Gastrocnemius medialis (tissue), 4 donors: ENCODE results near the gene TRIM29. TPM values are rescaled to one million over a fixed set of nuclear protein-coding genes. Genes with fewer than 3 reads are reported as not detected.

Experiments used
- ATAC-seq, 2 donors: fragments of 150-250 bp; one replicate each; pipeline ENCODE4 v1.9.1; 2016
- DNase-seq, 2 donors: peaks; one replicate each; pipeline ENCODE4 v3.0.0-alpha.2; 2019
- H3K27ac ChIP-seq, 4 donors: fragments of 200-600 bp; sonication (generic); 1 replicate in 1 of 4; 2 replicates in 3 of 4; pipeline ENCODE4 v1.5.1; 2016 to 2018; ENCODE audit warnings: mild to moderate bottlenecking in 2 of 4, moderate library complexity in 1 of 4
- H3K27me3 ChIP-seq, 3 donors: fragments of 200-600 bp; sonication (generic) in 2 of 3; 1 replicate in 1 of 3; 2 replicates in 2 of 3; pipeline versions ENCODE4 v1.5.1 to v1.6.0; 2016 to 2019; ENCODE audit warnings: mild to moderate bottlenecking in 1 of 3, moderate library complexity in 1 of 3
- H3K36me3 ChIP-seq, 2 donors: fragments of 200-600 bp; sonication (generic) in 1 of 2; one replicate each; pipeline ENCODE4 v1.5.1; 2017 to 2018
- H3K4me1 ChIP-seq, 2 donors: fragments of 200-600 bp; sonication (generic) in 1 of 2; one replicate each; pipeline ENCODE4 v1.5.1; 2016 to 2017; ENCODE audit warnings: mild to moderate bottlenecking in 2 of 2
- H3K4me3 ChIP-seq, 4 donors: fragments of 200-600 bp; sonication (generic) in 3 of 4; 1 replicate in 1 of 4; 2 replicates in 3 of 4; pipeline ENCODE4 v1.5.1; 2016 to 2019; ENCODE audit warnings: mild to moderate bottlenecking in 2 of 4
- H3K9me3 ChIP-seq, 3 donors: fragments of 200-600 bp; sonication (generic) in 2 of 3; 1 replicate in 1 of 3; 2 replicates in 2 of 3; pipeline ENCODE4 v1.5.1; 2016 to 2019
- POLR2A ChIP-seq, 2 donors: fragments of 450-650 bp; IDR thresholded peaks; one replicate each; pipeline ENCODE4 v1.6.1; 2017; ENCODE audit warnings: antibody characterized with exemption in 2 of 2, mild to moderate bottlenecking in 2 of 2, moderate library complexity in 2 of 2
- in situ Hi-C, 4 donors: fragments of 200-750 bp; cut with MboI; loops; one replicate each; pipeline versions ENCODE4 v1.15.0 to v1.8.0; 2017; ENCODE audit warnings: low sequenced_read_pairs in 4 of 4
- intact Hi-C: fragments of 100-400 bp; cut with DNase I; formaldehyde crosslinking; loops from one replicate; pipeline ENCODE4 v1.15.1; 2023; ENCODE audit warnings: low total_unique reads
- total RNA-seq, 4 donors: library from RNA; depleted of rRNA; stranded (reverse); fragments of >200 nt; gene quantifications; one replicate each; pipeline versions ENCODE4 v1.1.0 to v1.2.3, GENCODE V29; 2016
- TF ChIP-seq, protein P1 (sequence below), 5 experiments: fragments of 450-650 bp in 3 of 5; fragments of 200-600 bp in 2 of 5; sonication (generic) in 2 of 5; IDR thresholded peaks in 4 of 5; conservative IDR thresholded peaks in 1 of 5; 1 replicate in 4 of 5; 2 replicates in 1 of 5; pipeline ENCODE4 v1.5.1; 2016 to 2019; ENCODE audit warnings: antibody characterized with exemption in 5 of 5, mild to moderate bottlenecking in 3 of 5, moderate library complexity in 3 of 5

Gene TRIM29
- total RNA-seq, 4 donors from 2014 or later = 0.65 to 2.9 (median 0.95) TPM; not detected in 1

DNA sequence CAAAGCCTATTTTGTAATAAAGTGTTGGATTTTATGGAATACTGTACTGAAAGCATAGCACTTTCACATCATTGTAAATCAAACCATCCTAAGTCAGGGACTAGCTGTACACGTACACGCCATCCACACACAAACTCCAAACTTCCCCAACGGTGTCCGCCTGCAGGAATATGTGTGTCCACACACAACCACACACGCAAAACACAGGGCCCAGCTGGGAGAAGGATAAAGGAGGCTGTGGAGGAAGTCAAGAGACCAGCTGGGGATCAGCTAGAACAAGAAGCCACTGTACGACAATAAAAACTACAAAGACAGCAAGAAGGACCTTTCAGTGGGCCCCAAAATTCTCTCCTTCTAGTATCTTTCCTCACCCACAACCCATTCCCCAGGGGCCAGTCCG lies 1.6 kb downstream of the TRIM29 start:
- DNase-seq = no peak
- intact Hi-C loops = no loop called here
- Histone ChIP-seq H3K4me1 (no peaks in the 10 kb centered on the region), H3K9me3 (no peaks in the 10 kb centered on the region), H3K36me3 (no peaks in the 10 kb centered on the region), H3K27ac (no peak overlapping the region), H3K4me3 (no peak overlapping the region), H3K27me3 (peaks cover 0 to 2% (median 0%) of the 10 kb centered on the region in 3 donors)
- no peak for ATAC-seq
- TF ChIP-seq POLR2A (IDR thresholded peaks at IDR 0.05) = no peak
- TF ChIP-seq, protein P1, sequence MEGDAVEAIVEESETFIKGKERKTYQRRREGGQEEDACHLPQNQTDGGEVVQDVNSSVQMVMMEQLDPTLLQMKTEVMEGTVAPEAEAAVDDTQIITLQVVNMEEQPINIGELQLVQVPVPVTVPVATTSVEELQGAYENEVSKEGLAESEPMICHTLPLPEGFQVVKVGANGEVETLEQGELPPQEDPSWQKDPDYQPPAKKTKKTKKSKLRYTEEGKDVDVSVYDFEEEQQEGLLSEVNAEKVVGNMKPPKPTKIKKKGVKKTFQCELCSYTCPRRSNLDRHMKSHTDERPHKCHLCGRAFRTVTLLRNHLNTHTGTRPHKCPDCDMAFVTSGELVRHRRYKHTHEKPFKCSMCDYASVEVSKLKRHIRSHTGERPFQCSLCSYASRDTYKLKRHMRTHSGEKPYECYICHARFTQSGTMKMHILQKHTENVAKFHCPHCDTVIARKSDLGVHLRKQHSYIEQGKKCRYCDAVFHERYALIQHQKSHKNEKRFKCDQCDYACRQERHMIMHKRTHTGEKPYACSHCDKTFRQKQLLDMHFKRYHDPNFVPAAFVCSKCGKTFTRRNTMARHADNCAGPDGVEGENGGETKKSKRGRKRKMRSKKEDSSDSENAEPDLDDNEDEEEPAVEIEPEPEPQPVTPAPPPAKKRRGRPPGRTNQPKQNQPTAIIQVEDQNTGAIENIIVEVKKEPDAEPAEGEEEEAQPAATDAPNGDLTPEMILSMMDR (IDR thresholded peaks at IDR 0.05 in 4 of 5, conservative IDR thresholded peaks at IDR 0.05 in 1 of 5) = no peak
- in situ Hi-C loops = no loop called here

DNA sequence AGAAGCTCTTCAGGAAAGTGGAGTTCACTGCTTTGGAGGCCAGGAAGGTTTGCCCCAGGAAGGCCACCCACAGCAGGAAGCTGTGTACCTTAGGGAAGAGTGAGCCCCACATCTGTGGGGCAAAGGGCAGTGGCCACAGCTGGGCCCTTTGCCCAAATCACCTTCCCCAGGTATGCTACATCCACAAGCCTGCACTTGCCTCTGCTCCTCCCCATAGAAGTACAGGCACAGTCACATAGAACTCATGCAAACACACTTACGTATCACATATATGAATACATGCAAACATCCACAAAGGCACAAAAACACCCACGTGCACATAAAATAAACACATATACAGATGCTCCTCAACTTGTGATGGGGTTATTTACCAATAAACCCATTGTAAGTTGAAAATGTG lies 2.1 kb downstream of the TRIM29 start:
- Histone ChIP-seq H3K9me3 (no peaks in the 10 kb centered on the region), H3K27me3 (peaks cover 0 to 2% (median 0%) of the 10 kb centered on the region in 3 donors), H3K36me3 (no peaks in the 10 kb centered on the region), H3K4me1 (no peaks in the 10 kb centered on the region), H3K27ac (no peak overlapping the region), H3K4me3 (no peak overlapping the region)
- TF ChIP-seq, protein P1 (IDR thresholded peaks at IDR 0.05 in 4 of 5, conservative IDR thresholded peaks at IDR 0.05 in 1 of 5) = no peak
- TF ChIP-seq POLR2A (IDR thresholded peaks at IDR 0.05) = no peak
- no peak for ATAC-seq
- in situ Hi-C loops = no loop called here
- no peak for DNase-seq
- intact Hi-C loops = loop anchor here (2.0 kb wide), 1 partner anchor 57 kb away; no protein-coding TSS in a partner anchor

DNA sequence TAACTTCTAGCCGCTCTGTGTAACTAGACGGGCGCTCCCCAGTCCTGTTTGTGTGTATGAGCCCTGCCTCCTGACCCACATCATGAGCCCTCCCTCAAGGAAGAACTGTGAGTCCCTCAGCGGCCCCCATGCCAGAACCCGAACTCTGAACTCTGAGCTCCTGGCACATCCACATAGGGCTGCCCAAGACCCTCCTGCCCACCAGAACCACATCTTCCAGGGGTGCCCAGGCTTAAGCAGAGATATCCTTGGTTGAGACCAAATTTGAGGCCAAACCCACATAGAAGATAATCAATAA lies 3.0 kb downstream of the TRIM29 start:
- intact Hi-C loops (loop anchor here (2.0 kb wide), 1 partner anchor 58 kb away; no protein-coding TSS in a partner anchor), in situ Hi-C loops (no loop called here)
- Histone ChIP-seq H3K27ac (no peak overlapping the region), H3K4me3 (no peak overlapping the region), H3K27me3 (peaks cover 0 to 2% (median 0%) of the 10 kb centered on the region in 3 donors), H3K36me3 (no peaks in the 10 kb centered on the region), H3K9me3 (no peaks in the 10 kb centered on the region), H3K4me1 (no peaks in the 10 kb centered on the region)
- TF ChIP-seq POLR2A (IDR thresholded peaks at IDR 0.05) = no peak
- TF ChIP-seq, protein P1 (IDR thresholded peaks at IDR 0.05 in 4 of 5, conservative IDR thresholded peaks at IDR 0.05 in 1 of 5) = no peak
- DNase-seq (no peak), ATAC-seq (no peak)

DNA sequence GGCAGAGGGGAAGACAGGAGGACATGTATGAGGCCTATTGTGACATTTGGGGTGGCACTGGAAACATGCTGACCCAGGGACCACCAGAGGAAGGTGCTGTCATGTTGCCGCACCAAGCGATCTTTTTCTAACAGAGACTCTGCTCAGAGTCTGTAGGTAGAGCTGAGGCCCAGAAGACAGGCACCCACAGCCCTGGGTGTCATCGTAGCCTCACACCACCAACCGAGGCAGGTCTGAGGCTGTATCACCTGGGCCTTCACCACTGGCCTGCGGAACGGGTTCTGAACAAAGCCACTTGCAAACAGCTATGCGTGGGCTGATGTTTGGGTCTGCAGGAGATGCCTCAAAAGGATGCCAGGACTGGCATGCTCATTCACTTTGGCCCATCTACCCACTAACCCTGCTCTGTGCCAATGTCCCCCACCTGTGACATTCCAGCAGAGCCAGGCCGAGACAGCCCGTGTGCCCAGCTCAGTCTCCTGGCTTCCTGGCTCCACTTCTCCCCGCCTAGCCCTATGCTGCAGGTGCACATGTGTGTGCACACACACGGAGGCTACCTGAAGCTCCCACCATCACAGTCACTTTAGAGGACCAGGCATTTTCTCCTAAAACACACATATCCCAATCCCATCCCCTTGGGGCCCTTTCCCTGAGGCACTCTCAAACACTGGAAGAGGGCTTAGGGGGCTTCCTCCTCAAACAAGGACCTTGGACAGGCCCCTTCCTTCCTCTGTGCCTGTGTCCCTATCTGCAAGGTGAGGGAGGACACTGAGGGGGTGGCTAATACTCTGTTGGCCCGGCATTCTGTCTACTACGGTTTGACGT lies 3.6 kb downstream of the TRIM29 start:
- ATAC-seq (no peak), DNase-seq (no peak)
- Histone ChIP-seq H3K4me3 (no peak overlapping the region), H3K36me3 (no peaks in the 10 kb centered on the region), H3K27ac (no peak overlapping the region), H3K27me3 (peaks cover 0 to 2% (median 0%) of the 10 kb centered on the region in 3 donors), H3K9me3 (no peaks in the 10 kb centered on the region), H3K4me1 (no peaks in the 10 kb centered on the region)
- no peak for TF ChIP-seq POLR2A (IDR thresholded peaks at IDR 0.05)
- TF ChIP-seq, protein P1 (IDR thresholded peaks at IDR 0.05 in 4 of 5, conservative IDR thresholded peaks at IDR 0.05 in 1 of 5) = no peak
- in situ Hi-C loops = no loop called here
- intact Hi-C loops = loop anchor here (2.0 kb wide), 1 partner anchor 58 kb away; no protein-coding TSS in a partner anchor
